Measurements from ENCODE around the gene SLCO1B1. TPM values are rescaled to one million over a fixed set of nuclear protein-coding genes. Genes with fewer than 3 reads are reported as not detected.
"Not testable (repeated sequence)": the region's sequence is repeated elsewhere in the genome, so short reads cannot be mapped to it uniquely, and the experiment has no call there.

Gene SLCO1B1
- total and polyA plus RNA-seq, 8 donors: not detected

GRCh38 chr12:21144309-21144708 is 13.3 kb downstream of the SLCO1B1 start:
- DNase-seq: no peak
- H3K36me3 ChIP-seq: no peaks in the 10 kb centered on the region
- H3K27ac ChIP-seq: no peak overlapping the region
- no peak for TF ChIP-seq POLR2A (IDR thresholded peaks at IDR 0.05)
- no peak for TF ChIP-seq POLR2AphosphoS5 (IDR thresholded peaks at IDR 0.05)
- no peak for TF ChIP-seq EP300 (IDR thresholded peaks at IDR 0.05)
- TF ChIP-seq CTCF (IDR thresholded peaks at IDR 0.05): no peak
- H3K4me3 ChIP-seq: no peak overlapping the region
- intact Hi-C loops (cut with DNase I; ENCODE audit: low total_unique reads): no loop called here
- H3K4me1 ChIP-seq: no peaks in the 10 kb centered on the region
- H3K9me3 ChIP-seq: no peaks in the 10 kb centered on the region
- H3K27me3 ChIP-seq: no peaks in the 10 kb centered on the region

GRCh38 chr12:21149861-21150260 is 18.9 kb downstream of the SLCO1B1 start:
- H3K27me3 ChIP-seq; DNase-seq; intact Hi-C loops (cut with DNase I; ENCODE audit: low total_unique reads); H3K9me3 ChIP-seq; H3K4me3 ChIP-seq; H3K27ac ChIP-seq; H3K4me1 ChIP-seq; H3K36me3 ChIP-seq: not testable (repeated sequence)
- WGBS, 5 donors: 27 to 79% (median 48%) methylated on average over 2 to 5 of the region's 5 CpGs

GRCh38 chr12:21151184-21151583 is 20.2 kb downstream of the SLCO1B1 start:
- Histone ChIP-seq H3K4me3 (no peak overlapping the region), H3K27ac (no peak overlapping the region), H3K9me3 (no peaks in the 10 kb centered on the region), H3K36me3 (no peaks in the 10 kb centered on the region), H3K4me1 (no peaks in the 10 kb centered on the region), H3K27me3 (no peaks in the 10 kb centered on the region)
- 80 to 97% (median 88%) methylated on average over 3 of the region's 3 CpGs for WGBS, 5 donors
- intact Hi-C loops (cut with DNase I; ENCODE audit: low total_unique reads): no loop called here
- TF ChIP-seq POLR2A (IDR thresholded peaks at IDR 0.05) (no peak), EP300 (IDR thresholded peaks at IDR 0.05) (no peak), POLR2AphosphoS5 (IDR thresholded peaks at IDR 0.05) (no peak), CTCF (IDR thresholded peaks at IDR 0.05) (no peak)
- DNase-seq: no peak

GRCh38 chr12:21155522-21156351 is 24.7 kb downstream of the SLCO1B1 start:
- Histone ChIP-seq H3K36me3 (no peaks in the 10 kb centered on the region), H3K27me3 (no peaks in the 10 kb centered on the region), H3K27ac (no peak overlapping the region), H3K4me3 (no peak overlapping the region), H3K4me1 (no peaks in the 10 kb centered on the region), H3K9me3 (no peaks in the 10 kb centered on the region)
- TF ChIP-seq POLR2AphosphoS5 (IDR thresholded peaks at IDR 0.05) (no peak), POLR2A (IDR thresholded peaks at IDR 0.05) (no peak), EP300 (IDR thresholded peaks at IDR 0.05) (no peak), CTCF (IDR thresholded peaks at IDR 0.05) (no peak)
- WGBS, 5 donors: 57 to 80% (median 77%) methylated on average over 3 of the region's 3 CpGs
- DNase-seq: no peak
- intact Hi-C loops (cut with DNase I; ENCODE audit: low total_unique reads): no loop called here

GRCh38 chr12:21165048-21165447 is 34.1 kb downstream of the SLCO1B1 start:
- no peaks in the 10 kb centered on the region for H3K4me1 ChIP-seq
- TF ChIP-seq CTCF (IDR thresholded peaks at IDR 0.05) (no peak), EP300 (IDR thresholded peaks at IDR 0.05) (no peak), POLR2AphosphoS5 (IDR thresholded peaks at IDR 0.05) (no peak), POLR2A (IDR thresholded peaks at IDR 0.05) (no peak)
- H3K36me3 ChIP-seq: no peaks in the 10 kb centered on the region
- no peak overlapping the region for H3K27ac ChIP-seq
- H3K4me3 ChIP-seq: no peak overlapping the region
- no peaks in the 10 kb centered on the region for H3K27me3 ChIP-seq
- intact Hi-C loops (cut with DNase I; ENCODE audit: low total_unique reads): no loop called here
- no peak for DNase-seq
- H3K9me3 ChIP-seq: no peaks in the 10 kb centered on the region
- WGBS, 5 donors: 55 to 62% (median 57%) methylated on average over 4 of the region's 4 CpGs
